ENCODE measurements around the gene IVD.
A peak's percentile ranks its signal among the peaks of the same experiment; 100 is the strongest.

The IVD gene

GRCh38 chr15:40372981-40373380 is 32.6 kb upstream of the IVD start:
- FAIRE-seq, result no peak
- no peak for DNase-seq (ENCODE audit: low spot score)

- FAIRE-seq (no peak), DNase-seq (ENCODE audit: low spot score) (no peak)
Measured at GRCh38 chr15:40377606-40378005, 28.0 kb upstream of the IVD start.

GRCh38 chr15:40379374-40379773 is 26.2 kb upstream of the IVD start:
- no peak for FAIRE-seq

GRCh38 chr15:40379853-40380252 is 25.7 kb upstream of the IVD start:
- FAIRE-seq, result no peak
- DNase-seq (ENCODE audit: low spot score), result peak; percentile 65

More at GRCh38 chr15:40379374-40379773, 26.2 kb upstream of the IVD start:
- no peak for DNase-seq (ENCODE audit: low spot score)

GRCh38 chr15:40380636-40381035 is 25.0 kb upstream of the IVD start:
- no peak for FAIRE-seq
- no peak for DNase-seq (ENCODE audit: low spot score)

GRCh38 chr15:40381818-40382529 is 23.6 kb upstream of the IVD start:
- no peak for FAIRE-seq
- DNase-seq (ENCODE audit: low spot score), result no peak

- peak; percentile 61 for FAIRE-seq
- DNase-seq (ENCODE audit: low spot score), result peak; percentile 79
Measured at GRCh38 chr15:40382580-40383456, 22.8 kb upstream of the IVD start, which contains the start of gene KNSTRN. Gene KNSTRN, plus strand, starts transcription at chr15:40382721. Its CDS starts 115 bp downstream, at chr15:40382836.

- DNase-seq (ENCODE audit: low spot score), result no peak
- FAIRE-seq, result no peak
Measured at GRCh38 chr15:40386480-40386879, 19.1 kb upstream of the IVD start.

GRCh38 chr15:40388941-40389823 is 16.4 kb upstream of the IVD start:
- FAIRE-seq (no peak), DNase-seq (ENCODE audit: low spot score) (no peak)

- DNase-seq (ENCODE audit: low spot score) (no peak), FAIRE-seq (no peak)
Measured at GRCh38 chr15:40389824-40390595, 15.6 kb upstream of the IVD start.

- DNase-seq (ENCODE audit: low spot score), result no peak
- no peak for FAIRE-seq
Measured at GRCh38 chr15:40392986-40393948, 12.3 kb upstream of the IVD start.

GRCh38 chr15:40397688-40398412 is 7.7 kb upstream of the IVD start:
- DNase-seq (ENCODE audit: low spot score) (no peak), FAIRE-seq (no peak)

- FAIRE-seq (no peak), DNase-seq (ENCODE audit: low spot score) (no peak)
Measured at GRCh38 chr15:40398413-40398873, 7.2 kb upstream of the IVD start.

GRCh38 chr15:40399370-40399769 is 6.2 kb upstream of the IVD start:
- FAIRE-seq (no peak), DNase-seq (ENCODE audit: low spot score) (no peak)

GRCh38 chr15:40407330-40407990 is 1.9 kb downstream of the IVD start:
- DNase-seq (ENCODE audit: low spot score), result no peak
- FAIRE-seq, result no peak

- FAIRE-seq, result no peak
- no peak for DNase-seq (ENCODE audit: low spot score)
Measured at GRCh38 chr15:40409366-40409765, 3.8 kb downstream of the IVD start.

- FAIRE-seq (no peak), DNase-seq (ENCODE audit: low spot score) (no peak)
Measured at GRCh38 chr15:40410476-40410875, 4.9 kb downstream of the IVD start.

GRCh38 chr15:40412095-40412759 is 6.6 kb downstream of the IVD start:
- FAIRE-seq, result no peak

More at GRCh38 chr15:40412095-40412759, 6.6 kb downstream of the IVD start:
- DNase-seq (ENCODE audit: low spot score), result no peak
